Skeletal muscle tissue (tissue), 4 donors: ENCODE results near the gene YJU2. TPM values are rescaled to one million over a fixed set of nuclear protein-coding genes. Genes with fewer than 3 reads are reported as not detected.
"Not testable (repeated sequence)": the region's sequence is repeated elsewhere in the genome, so short reads cannot be mapped to it uniquely, and the experiment has no call there.

Experiments
- H3K27ac ChIP-seq: one replicate; pipeline ENCODE4 v1.7.0; 2013; ENCODE audit warnings: mild to moderate bottlenecking, low read depth, low read length, inconsistent platforms
- H3K27me3 ChIP-seq, 3 donors: one replicate each; pipeline ENCODE4 v1.7.0; 2013; ENCODE audit warnings: low read length in 3 of 3; ENCODE audit not compliant: control insufficient read depth in 3 of 3, insufficient read depth in 3 of 3
- H3K36me3 ChIP-seq, 3 donors: one replicate each; pipeline ENCODE4 v1.7.0; 2013; ENCODE audit warnings: low read length in 3 of 3; ENCODE audit not compliant: control insufficient read depth in 3 of 3, insufficient read depth in 3 of 3
- H3K4me1 ChIP-seq, 3 donors: one replicate each; pipeline ENCODE4 v1.7.0; 2013; ENCODE audit warnings: low read length in 3 of 3, mild to moderate bottlenecking in 3 of 3; ENCODE audit not compliant: control insufficient read depth in 3 of 3, insufficient read depth in 3 of 3
- H3K4me3 ChIP-seq, 3 donors: one replicate each; pipeline ENCODE4 v1.7.0; 2013; ENCODE audit warnings: low read length in 3 of 3
- H3K9ac ChIP-seq, 3 donors: one replicate each; pipeline ENCODE4 v1.7.0; 2013; ENCODE audit warnings: low read length in 3 of 3, mild to moderate bottlenecking in 3 of 3, moderate library complexity in 2 of 3, low read depth in 1 of 3
- H3K9me3 ChIP-seq, 3 donors: one replicate each; pipeline ENCODE4 v1.7.0; 2013; ENCODE audit warnings: low read length in 3 of 3; ENCODE audit not compliant: control insufficient read depth in 3 of 3
- total RNA-seq: library from RNA; depleted of rRNA; stranded (reverse); fragments of >200 nt; gene quantifications from one replicate; pipeline ENCODE4 v1.2.3, GENCODE V29; 2014
- donor health status: Osteomylitis.

The YJU2 gene
- total RNA-seq, 1 donor from 2014 or later, result 14.6 TPM

DNA sequence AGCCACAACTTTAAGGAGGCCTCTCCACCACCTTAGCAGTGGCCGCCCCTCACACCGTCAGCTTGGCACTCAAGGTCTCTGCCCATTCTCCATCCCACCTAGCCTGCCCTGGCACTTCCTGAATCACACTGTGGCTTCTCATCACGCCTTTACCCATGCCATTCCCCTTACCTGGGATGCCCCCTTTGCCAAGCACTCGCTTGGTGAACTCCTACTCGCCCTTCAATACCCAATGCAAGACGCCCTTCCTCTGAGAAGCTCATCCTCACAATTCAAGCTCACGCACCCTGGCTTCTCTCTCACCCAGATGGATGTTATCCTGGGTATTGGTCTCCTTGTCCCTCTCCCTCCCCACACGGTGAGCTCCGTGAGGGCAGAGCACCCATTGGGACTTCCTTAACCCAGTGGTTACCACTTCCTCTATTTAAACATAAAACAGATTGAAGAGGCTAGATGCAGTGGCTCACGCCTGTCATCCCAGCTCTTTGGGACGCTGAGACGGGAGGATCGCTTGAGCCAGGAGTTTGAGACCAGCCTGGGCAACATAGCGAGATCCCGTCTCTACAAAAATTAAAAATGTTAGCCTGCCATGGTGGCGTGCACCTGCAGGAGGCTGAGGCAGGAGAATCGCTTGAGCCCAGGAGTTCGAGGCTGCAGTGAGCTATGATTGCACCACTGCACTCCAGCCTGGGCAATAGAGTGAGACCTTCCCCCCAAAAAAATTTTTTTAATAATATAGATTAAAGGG lies 19.5 kb downstream of the YJU2 start:
- no peak overlapping the region for H3K4me3 ChIP-seq
- H3K36me3 ChIP-seq, result peaks cover 33 to 41% (median 36%) of the 10 kb centered on the region in 3 donors
- H3K27me3 ChIP-seq, result no peaks in the 10 kb centered on the region
- no peaks in the 10 kb centered on the region for H3K9me3 ChIP-seq
- H3K4me1 ChIP-seq, result no peaks in the 10 kb centered on the region
- H3K27ac ChIP-seq, result no peak overlapping the region
- H3K9ac ChIP-seq, result no peak overlapping the region

DNA sequence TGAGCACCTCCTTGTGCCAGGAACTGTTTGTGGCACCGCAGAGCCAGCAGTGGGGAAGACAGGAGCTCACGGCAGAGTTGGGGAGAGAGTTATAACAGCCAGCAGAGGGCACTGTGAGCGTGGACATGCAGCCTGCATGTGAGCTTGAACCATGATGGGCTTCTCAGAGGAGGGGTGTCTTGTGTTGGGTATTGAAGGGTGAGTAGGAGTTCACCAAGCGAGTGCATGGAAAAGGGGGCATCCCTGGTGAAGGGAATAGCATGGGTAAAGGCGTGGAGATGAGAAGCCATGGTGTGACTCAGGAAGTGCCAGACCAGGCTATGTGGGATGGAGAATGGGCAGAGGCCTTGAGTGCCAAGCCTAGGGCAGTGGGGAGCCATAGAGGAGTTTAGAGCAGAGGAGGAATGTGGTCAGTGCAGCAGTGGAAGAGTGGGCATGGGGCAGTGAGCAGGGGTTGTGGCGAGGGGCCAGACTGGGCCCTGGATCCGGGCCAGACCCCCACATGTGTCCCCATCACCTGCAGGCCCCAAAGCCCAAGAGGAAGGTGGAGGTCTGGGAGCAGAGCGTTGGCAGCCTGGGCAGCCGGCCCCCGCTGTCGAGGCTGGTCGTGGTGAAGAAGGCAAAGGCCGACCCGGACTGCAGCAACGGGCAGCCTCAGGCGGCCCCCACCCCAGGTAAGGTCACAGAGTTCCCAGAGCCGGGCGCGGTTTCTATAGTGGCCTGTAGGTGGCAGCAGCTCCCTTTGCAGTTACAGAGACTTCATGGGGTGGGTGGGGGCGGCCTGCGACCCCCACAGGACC lies 20.4 kb downstream of the YJU2 start:
- H3K36me3 ChIP-seq, result peaks cover 32 to 39% (median 33%) of the 10 kb centered on the region in 3 donors
- H3K27ac ChIP-seq, result no peak overlapping the region
- no peaks in the 10 kb centered on the region for H3K4me1 ChIP-seq
- H3K4me3 ChIP-seq, result no peak overlapping the region
- H3K27me3 ChIP-seq, result no peaks in the 10 kb centered on the region
- H3K9me3 ChIP-seq, result no peaks in the 10 kb centered on the region
- H3K9ac ChIP-seq, result no peak overlapping the region

DNA sequence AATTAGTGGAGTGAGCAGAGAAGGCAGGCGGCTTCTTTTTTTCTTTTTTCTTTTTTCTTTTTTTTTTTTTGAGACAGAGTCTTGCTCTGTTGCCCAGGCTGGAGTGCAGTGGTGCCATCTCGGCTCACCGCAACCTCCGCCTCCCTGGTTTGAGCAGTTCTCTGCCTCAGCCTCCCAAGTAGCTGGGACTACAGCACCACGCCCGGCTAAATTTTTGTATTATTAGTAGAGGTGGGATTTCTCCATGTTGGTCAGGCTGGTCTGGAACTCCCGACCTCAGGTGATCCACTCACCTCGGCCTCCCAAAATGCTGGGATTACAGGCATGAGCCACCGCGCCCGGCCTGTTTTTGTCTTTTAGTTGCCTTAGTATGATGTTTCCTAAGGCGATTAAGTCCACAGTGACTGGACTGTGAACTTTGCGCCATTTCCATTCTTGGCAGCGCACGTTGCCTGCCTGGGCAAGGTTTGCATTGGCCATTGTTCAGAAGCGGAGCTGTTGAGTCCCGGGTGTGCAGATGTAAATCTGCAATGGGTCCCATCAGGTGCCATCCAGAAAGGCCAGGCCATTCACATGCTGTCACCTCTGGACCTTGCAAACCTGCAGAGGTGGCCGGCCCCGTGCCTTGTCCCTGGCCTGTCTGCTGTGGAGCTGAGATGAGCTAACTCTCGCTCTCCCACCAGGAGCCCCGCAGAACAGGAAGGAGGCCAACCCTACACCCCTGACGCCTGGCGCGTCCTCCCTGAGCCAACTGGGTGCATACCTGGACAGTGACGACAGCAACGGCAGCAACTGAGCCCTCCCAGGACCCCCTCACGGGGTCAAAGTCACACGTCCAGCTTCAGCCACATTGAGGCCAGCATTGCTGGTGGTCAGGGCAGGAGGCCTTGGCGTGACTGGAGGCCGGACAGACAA lies 21.3 kb downstream of the YJU2 start:
- Histone ChIP-seq H3K9ac (no peak overlapping the region), H3K36me3 (peaks cover 28 to 32% (median 31%) of the 10 kb centered on the region in 3 donors), H3K9me3 (no peaks in the 10 kb centered on the region), H3K4me3 (no peak overlapping the region), H3K27ac (no peak overlapping the region), H3K4me1 (no peaks in the 10 kb centered on the region), H3K27me3 (no peaks in the 10 kb centered on the region)

DNA sequence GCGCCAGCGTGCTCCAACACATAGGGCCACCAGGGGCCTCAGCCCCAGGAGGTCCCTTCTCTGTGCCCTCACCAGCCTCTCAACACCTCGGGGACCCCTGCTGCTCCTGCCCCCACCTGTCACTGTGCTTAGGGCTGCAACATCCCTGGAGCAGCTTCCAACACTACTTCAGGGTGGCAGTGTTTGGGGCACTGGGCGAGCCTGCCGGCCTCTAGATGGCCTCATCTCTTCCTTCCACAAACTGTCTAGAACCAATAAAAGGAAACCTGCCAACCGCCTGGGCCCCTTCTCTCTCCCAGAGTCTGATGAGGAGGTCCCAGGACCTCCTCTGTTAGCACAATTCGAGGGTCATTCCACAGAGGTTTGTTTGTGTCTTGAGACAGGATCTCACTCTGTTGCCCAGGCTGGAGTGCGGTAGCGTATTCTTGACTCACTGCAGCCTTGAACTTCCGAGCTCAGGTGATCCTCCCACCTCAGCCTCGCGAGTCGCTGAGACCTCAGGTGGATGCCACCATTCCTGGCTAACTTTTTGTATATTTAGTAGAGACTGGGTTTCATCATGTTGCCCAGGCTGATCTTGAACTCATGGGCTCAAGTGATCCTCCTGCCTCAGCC lies 22.0 kb downstream of the YJU2 start:
- H3K36me3 ChIP-seq, result peaks cover 27 to 29% (median 29%) of the 10 kb centered on the region in 3 donors
- H3K9ac ChIP-seq, result no peak overlapping the region
- no peak overlapping the region for H3K27ac ChIP-seq
- no peaks in the 10 kb centered on the region for H3K4me1 ChIP-seq
- H3K4me3 ChIP-seq, result no peak overlapping the region
- H3K9me3 ChIP-seq, result no peaks in the 10 kb centered on the region
- no peaks in the 10 kb centered on the region for H3K27me3 ChIP-seq

DNA sequence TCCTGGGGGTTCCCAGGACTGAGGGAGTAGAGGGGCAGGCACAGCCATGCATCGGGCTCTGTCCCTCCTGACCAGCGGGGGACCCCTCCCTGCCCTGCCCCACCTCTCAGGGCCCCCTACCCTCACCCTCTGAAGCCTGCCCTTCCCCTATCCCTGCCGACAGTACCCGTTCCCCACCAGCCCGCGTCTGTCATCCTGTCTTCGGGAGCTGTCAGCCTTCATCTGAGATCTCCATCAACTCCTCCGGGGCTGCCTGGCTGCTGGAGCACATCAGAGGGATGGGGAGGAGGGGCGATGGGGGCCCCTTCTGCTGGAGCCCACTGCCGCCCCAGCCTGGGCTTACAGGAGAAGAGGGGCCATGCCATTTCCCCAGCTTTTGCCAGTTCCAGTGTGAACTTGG lies 26.0 kb downstream of the YJU2 start:
- Histone ChIP-seq H3K4me3 (no peak overlapping the region), H3K4me1 (no peaks in the 10 kb centered on the region), H3K9ac (no peak overlapping the region), H3K27ac (no peak overlapping the region), H3K9me3 (no peaks in the 10 kb centered on the region), H3K27me3 (peaks cover 2 to 8% (median 3%) of the 10 kb centered on the region in 3 donors), H3K36me3 (peaks cover 12 to 15% (median 12%) of the 10 kb centered on the region in 3 donors)

DNA sequence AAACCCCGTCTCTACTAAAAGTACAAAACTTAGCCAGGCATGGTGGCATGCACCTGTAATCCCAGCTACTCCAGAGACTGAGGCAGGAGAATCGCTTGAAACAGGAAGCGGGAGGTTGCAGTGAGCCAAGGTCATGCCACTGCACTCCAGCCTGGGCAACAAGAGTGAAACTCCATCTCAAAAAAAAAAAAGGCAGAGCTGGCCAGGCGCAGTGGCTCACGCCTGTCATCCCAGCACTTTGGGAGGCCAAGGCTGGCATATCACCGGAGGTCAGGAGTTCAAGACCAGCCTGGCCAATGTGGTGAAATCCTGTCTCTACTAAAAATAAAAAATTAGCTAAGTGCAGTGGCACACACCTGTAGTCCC lies 27.4 kb downstream of the YJU2 start:
- H3K4me1 ChIP-seq, H3K4me3 ChIP-seq, H3K36me3 ChIP-seq, H3K27ac ChIP-seq, H3K9ac ChIP-seq, H3K9me3 ChIP-seq: not testable (repeated sequence)
- H3K27me3 ChIP-seq, result peaks cover 9 to 15% (median 10%) of the 10 kb centered on the region in 3 donors

DNA sequence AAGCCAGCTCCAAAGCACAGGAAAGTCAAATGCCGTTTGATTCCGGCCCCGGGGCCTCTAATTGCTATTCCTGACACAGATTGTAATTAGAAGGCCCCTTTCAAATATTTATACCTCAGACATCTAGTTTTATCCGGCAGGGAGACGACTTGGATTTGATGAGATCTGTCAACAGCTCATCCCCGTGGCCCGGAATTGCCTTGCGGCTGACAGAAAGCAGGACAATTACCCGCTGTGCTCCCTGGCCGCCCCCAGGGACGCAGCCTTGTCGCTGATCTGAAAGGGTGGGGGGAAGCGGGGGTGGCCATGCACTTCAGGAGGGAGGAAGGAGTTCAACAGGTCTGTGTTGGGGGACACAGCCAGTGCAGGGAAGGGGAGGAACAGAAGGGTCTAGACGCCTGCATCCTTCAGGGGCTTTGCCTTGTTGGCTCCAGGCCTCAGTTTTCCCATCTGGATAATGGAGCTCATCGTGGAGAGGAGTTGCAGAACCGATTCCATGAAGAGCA lies 30.4 kb downstream of the YJU2 start:
- H3K4me1 ChIP-seq, result peaks cover 0 to 3% (median 0%) of the 10 kb centered on the region in 3 donors
- H3K27me3 ChIP-seq, result peaks cover 24 to 35% (median 31%) of the 10 kb centered on the region in 3 donors
- no peaks in the 10 kb centered on the region for H3K36me3 ChIP-seq
- no peaks in the 10 kb centered on the region for H3K9me3 ChIP-seq
- H3K4me3 ChIP-seq, result no peak overlapping the region
- no peak overlapping the region for H3K27ac ChIP-seq
- no peak overlapping the region for H3K9ac ChIP-seq

DNA sequence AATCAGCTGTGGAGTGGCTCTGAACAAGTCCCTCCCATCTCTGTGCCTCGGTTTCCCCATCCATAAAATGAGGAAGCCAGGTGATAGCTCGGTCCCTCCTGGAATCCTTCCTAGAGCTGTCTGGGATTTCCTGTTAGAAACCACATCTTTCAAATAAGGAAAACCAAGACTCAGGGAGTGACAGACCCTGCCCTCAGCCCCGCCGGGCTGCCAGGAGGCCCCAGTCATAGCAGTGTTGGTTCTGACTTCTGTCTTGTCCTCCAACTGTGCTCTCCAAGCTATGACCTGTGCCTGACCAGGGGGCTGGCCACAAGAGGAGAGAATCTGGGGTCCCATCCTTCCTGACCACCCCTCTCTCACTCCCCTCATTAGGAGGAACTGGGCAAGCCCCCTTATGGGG lies 31.1 kb downstream of the YJU2 start:
- H3K4me1 ChIP-seq, result peaks cover 0 to 3% (median 0%) of the 10 kb centered on the region in 3 donors
- H3K27ac ChIP-seq, result no peak overlapping the region
- no peak overlapping the region for H3K9ac ChIP-seq
- no peaks in the 10 kb centered on the region for H3K36me3 ChIP-seq
- H3K4me3 ChIP-seq, result no peak overlapping the region
- peaks cover 28 to 39% (median 34%) of the 10 kb centered on the region in 3 donors for H3K27me3 ChIP-seq
- no peaks in the 10 kb centered on the region for H3K9me3 ChIP-seq
